Right ventricle myocardium superior (tissue), 1 donor: ENCODE data around the gene CUL9. TPM values are rescaled to one million over a fixed set of nuclear protein-coding genes. Genes with fewer than 3 reads are reported as not detected.

ENCODE experiments used
- ATAC-seq: fragments of 200-7000 bp; cut with Tn5 transposase; one replicate; pipeline ENCODE4 v1.9.1; 2020; ENCODE audit warnings: mild to moderate bottlenecking; ENCODE audit not compliant: poor library complexity
- DNase-seq: peaks from one replicate; pipeline ENCODE4 v3.0.0-alpha.2; 2020
- intact Hi-C: fragments of 100-400 bp; cut with DNase I; formaldehyde crosslinking; loops from one replicate; pipeline ENCODE4 v1.11.2; 2022
- total RNA-seq: library from RNA; stranded (reverse); fragmentation: NEBNext Ultra II Directional; extraction: Animal tissue kit (Norgen Biotek cat#: 25700); gene quantifications from one replicate; pipeline ENCODE4 v1.2.1, GENCODE V29; 2021
- donor health status: DM: no; HTN: yes; CAD: no; lungs with severe emphysema.

CUL9 gene
- total RNA-seq, 1 donor from 2014 or later: 12.5 TPM

DNA sequence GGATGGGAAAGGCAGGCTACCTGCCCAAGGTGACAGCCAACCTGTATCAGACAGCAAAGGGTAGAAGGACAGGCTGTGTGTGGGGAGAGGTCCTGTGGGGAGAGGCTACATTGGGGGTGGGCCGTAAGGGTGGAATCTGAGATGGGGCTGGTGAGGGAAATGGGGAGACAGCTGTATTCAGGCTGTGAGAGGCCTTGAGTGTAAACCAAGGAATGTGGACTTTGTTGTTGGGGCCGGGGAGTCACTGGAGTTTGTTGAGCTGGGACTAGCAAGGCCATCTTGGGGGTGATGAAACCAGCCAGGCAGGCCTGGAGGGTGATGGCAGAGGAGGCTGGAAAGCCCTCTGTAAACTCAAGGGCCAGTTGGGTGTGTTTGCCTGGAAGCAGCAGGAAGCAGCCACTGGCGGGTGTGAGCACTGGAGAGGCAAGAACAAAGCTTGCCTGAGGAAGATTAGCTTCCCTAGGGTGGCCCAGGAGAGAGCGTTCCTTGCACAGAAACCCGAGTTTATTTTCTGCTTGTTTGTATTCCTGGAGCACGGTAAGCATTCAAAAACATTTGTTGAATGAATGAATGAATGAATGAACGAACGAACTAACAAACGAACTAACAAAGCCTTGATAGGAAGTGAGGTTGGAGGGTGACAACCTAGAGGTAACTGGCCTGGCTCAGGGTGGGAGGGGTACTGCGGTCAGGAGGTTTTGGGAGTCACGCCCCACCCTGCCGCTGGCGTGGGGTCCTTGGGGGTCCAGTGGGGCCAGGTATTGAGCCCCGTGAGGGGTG, 80.2 kb downstream of the CUL9 start:
- ATAC-seq (no peak), DNase-seq (no peak)
- intact Hi-C loops: loop anchor here (5.0 to 10.0 kb wide), 2 partner anchors 95 to 253 kb away; partner anchors contain the start of genes LRRC73, POLR1C and YIPF3

DNA sequence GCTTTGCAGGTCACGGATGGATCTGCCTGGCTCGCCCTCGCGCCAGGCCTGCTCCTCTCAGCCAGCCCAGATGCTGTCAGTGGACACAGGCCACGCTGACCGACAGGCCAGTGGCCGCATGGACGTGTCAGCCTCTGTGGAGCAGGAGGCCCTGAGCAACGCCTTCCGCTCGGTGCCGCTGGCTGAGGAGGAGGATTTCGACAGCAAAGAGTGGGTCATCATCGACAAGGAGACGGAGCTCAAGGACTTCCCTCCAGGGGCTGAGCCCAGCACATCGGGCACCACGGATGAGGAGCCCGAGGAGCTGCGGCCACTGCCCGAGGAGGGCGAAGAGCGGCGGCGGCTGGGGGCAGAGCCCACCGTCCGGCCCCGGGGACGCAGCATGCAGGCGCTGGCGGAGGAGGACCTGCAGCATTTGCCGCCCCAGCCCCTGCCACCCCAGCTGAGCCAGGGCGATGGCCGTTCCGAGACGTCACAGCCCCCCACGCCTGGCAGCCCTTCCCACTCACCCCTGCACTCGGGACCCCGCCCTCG, 80.9 kb downstream of the CUL9 start:
- intact Hi-C loops: loop anchor here (5.0 to 10.0 kb wide), 2 partner anchors 94 to 252 kb away; partner anchors contain the start of genes LRRC73, POLR1C and YIPF3
- ATAC-seq: no peak
- DNase-seq: no peak

DNA sequence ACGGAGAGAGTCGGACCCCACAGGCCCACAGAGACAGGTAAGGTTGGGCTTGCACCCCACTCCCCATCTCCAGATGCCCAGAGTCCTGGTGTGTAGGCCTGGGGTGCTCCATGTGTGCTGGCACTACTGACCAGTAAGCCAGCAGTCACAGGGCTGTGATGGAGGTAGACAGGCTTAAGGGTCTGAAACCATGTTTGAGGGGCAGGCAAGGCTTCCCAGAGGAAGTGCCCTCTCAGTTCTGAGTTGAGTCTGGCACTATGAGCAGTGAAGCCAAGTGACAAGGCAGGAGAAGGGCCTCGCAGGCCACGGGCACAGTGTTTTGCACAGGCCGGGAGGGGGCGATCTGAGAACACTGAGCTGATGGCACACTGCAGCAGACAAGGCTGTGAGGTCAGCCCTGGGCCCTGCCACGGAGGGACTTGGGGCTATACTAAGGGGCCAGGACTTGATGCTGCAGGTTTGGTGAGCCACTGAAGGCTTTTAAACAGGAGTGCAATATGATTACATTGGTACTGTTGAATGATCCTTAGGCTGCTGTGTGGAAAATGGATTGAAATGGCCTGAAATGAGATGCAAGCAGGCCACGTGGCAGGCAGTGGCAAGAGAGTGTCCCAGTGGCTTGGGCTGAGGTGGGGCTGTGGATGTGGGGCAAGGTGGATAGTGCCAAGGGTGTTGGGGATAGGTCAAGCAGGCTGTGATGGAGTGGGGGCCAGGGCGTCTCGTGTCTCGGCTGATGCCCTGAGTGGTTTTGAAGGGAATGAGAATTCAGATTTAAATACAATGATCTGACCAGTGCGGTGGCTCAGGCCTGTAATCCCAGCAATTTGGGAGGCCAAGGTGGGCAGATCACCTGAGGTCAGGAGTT, 81.5 kb downstream of the CUL9 start:
- DNase-seq: peak; percentile 85
- ATAC-seq: peak; percentile 84
- intact Hi-C loops: loop anchor here (5.0 to 10.0 kb wide), 2 partner anchors 94 to 251 kb away; partner anchors contain the start of genes LRRC73, POLR1C and YIPF3

DNA sequence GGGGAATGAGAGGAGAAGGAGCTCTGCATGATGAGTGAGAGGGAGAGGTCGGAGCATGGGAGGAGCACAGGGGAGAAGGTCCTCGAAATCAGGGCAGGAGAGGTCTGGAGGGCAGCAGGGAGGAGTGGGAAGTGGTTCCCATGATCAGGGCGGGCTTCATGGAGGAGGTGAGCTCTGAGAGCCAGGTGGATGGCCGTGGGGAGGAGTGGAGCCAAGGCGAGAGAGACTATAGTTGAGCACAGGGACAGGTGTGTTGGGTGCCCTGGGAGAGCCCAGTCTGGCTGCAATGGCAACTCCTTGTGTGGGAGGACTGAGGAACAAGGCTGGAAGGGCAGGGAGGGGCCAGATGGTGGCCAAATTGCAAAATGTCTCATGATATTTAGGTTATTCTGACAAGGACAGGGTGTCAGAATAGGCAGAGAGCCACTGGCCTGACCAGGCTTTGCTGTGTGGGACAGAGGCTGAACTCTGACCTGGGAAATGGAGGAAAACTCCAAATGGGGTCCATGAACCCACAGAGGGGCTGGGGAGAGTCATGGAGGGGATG, 82.7 kb downstream of the CUL9 start:
- intact Hi-C loops: loop anchor here (5.0 to 10.0 kb wide), 3 partner anchors 68 to 250 kb away; partner anchors contain the start of genes LRRC73, POLR1C and YIPF3
- no peak for ATAC-seq
- no peak for DNase-seq

DNA sequence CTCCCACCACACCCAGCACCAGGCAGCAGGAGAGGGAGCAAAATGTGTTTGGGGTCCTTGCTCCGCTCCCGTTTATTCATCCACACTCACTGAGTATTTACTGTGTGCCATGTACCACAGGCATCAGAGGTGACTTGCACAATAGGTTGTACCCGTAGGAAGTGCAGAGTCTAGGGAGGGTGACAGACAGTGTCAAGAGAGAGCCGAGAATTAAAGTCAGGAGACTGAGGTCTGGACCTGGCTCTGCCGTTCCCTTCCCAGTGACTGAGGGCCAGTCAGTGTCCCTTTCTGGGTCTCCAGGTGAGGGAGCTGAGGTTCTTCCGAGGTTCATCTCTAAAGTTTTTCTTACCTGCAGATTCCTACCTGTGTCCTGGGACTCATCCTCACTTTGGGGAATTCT, 83.6 kb downstream of the CUL9 start:
- DNase-seq (no peak), ATAC-seq (no peak)
- intact Hi-C loops: loop anchor here (5.0 to 10.0 kb wide), 2 partner anchors 67 to 249 kb away; partner anchors contain the start of genes LRRC73, POLR1C and YIPF3

DNA sequence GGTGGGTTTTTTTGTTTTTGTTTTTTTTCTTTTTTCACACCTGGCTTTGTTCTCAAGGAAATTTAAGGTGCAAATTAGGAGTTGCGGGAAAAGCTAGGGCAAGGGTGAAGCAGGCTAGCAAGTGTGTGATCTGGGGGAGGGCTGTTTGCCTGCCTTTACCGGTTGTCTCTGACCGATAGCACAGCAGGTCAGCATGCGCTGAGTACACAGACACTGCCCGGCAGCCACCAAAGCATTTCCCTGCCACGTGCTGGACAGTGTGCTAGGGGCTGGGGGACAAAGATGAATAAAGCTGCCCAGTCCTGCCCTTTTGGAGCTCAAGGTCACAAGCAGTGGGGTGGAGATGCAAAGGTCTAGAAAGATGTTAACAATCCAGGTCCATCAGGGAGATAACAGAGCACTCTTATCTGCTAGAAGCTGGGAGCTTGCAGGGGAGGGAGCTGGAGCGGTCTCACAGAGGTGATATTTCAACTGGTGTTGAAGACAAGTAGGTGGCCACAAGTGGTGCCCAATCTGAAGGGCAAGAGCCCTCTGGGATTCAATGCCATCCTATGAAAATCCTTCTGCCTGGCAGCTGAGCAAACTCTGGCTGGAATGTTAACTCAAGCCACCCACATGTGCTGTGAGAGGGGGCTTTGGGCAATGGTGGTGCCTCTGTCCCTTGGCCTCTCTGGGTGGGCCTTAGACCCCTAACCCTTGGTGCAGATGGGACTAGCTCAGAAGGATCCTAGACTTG, 85.8 kb downstream of the CUL9 start:
- ATAC-seq (peak; percentile 42), DNase-seq (no peak)
- intact Hi-C loops: loop anchor here (5.0 to 10.0 kb wide), 2 partner anchors 65 to 247 kb away; partner anchors contain the start of genes LRRC73, POLR1C and YIPF3

DNA sequence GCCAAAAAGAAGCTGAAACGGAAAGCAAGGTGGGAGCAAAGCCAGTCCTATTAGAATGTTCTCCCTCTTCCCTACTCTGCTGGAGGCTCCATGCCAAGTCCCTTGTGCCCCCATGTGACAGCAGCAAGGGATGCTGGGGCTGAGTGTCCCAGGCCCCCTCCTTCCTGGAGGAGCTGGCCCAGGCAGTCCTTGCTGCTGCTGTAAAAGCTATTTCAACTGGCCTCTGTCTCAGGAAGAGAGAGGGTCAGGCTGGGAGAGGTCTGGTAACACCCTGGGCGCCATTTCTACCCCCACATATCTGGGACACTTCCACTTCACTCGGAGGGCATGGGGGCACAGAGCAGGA, 86.3 kb downstream of the CUL9 start:
- no peak for DNase-seq
- ATAC-seq: peak; percentile 53
- intact Hi-C loops: loop anchor here (5.0 to 10.0 kb wide), 2 partner anchors 64 to 246 kb away; partner anchors contain the start of genes LRRC73, POLR1C and YIPF3

DNA sequence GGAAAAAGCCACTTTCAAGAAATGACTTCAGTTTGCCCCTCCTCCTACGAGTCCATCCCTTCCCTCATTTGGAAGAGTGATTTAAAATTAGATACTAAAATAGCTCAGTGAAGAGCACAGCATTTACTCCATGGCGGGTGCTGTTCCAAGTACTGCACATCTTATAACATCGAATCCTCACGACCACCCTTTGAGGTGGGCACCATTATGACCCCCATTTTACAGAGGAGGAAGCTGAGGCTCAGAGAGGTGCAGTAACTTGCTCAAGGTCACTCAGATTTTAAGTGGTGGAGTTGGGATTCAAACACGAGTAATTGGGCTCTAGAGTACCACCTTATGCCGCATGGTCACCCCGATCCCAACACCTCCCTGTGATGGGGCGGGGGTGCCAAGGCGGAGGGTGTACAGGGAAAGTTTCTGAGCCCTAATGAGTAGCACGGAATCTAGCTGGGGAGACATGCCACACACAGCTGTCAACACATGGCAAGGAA, 86.8 kb downstream of the CUL9 start:
- DNase-seq (no peak), ATAC-seq (peak; percentile 18)
- intact Hi-C loops: loop anchor here (5.0 to 10.0 kb wide), 2 partner anchors 63 to 246 kb away; partner anchors contain the start of genes LRRC73, POLR1C and YIPF3

DNA sequence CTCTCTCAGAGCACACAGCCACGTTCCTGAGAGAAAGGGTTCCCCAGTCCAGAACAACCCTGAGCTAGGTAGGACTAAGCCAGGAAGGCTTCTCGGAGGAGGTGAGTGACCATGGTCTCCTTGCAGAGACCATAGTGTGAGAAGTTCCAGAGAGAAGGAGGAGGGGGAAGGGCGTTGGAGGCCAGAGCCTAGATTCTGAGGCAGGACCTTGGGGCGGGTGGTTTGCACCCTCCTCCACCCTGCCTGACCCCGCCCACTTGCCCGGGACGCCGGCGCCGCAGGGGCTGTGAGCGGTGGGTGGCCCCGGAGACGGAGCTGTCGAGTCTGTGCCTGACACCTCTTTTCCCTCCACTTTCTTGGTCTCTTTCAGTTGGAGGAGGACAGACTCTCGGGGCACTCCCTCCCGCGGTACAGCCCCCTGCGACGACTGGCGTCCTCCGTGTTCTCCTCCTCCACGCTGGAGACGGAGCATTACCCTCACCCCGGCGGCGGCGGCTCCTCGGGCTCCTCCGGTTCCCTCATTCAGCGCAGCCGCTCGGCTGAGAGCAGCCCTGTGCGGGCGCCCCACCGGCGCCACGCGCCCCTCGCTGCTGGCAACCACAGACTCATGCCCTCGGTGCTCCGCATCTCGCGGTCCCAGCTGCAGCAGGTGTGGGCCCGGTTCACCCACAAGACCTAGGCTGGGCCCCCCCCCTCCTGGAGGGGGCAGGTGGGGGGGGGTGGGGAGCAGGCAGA, 87.4 kb downstream of the CUL9 start:
- DNase-seq (peak; percentile 54), ATAC-seq (peak; percentile 44)
- intact Hi-C loops: loop anchor here (5.0 to 10.0 kb wide), 2 partner anchors 63 to 245 kb away; partner anchors contain the start of genes LRRC73, POLR1C and YIPF3

DNA sequence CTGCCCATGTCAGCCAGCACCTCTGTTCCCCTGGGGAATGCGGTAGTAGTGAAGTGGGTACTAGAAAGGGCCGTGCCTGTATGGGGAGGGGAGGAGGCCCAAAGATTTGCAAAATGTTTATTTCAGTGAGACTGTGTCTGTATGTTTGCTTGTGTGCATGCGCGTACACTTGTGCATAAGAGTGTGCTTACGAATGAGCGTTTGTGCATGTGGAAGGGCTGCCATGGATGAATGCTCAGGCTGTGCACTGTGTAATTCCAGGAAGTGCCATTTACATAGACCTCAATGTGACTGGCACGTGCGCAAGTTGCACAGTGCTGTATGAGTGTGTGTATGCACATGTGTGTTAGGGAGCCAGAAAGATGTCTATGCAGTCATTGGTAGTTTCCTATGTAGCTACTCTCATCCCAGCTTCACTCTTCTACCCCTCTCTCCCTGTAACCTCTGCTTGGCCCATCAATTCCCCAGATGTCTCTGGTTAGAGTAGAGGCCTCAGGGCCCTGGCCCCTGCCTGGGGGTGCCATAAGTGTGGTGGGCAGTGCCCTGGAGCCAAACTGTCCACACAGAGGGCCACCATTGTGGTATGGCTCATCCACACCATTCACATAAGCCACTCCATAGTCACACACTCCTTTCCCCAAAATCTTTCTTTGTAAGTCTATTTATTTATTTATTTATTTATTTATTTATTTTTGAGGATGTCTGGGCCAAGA, 89.3 kb downstream of the CUL9 start:
- no peak for DNase-seq
- intact Hi-C loops: no loop called here
- ATAC-seq: no peak

DNA sequence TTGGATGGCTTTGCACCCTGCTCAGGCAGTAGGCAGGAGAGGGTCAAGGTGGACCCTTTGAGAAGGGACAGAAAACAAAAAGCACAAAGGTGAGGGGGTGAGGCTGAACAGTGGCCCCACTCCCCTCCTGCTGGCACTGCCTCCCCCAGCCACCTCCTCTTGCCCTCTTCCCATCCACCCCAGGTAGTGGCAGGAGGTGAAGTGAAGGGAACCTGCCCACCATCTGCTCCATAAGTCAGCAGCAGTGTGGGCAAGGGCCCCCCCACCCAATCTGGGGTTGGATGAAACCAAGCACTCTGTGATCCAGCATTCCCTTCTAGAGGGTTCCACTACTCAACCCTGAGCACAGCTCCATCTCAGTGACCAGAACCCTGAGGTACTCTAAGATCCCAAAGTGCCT, 89.9 kb downstream of the CUL9 start:
- DNase-seq (no peak), ATAC-seq (no peak)
- intact Hi-C loops: no loop called here

DNA sequence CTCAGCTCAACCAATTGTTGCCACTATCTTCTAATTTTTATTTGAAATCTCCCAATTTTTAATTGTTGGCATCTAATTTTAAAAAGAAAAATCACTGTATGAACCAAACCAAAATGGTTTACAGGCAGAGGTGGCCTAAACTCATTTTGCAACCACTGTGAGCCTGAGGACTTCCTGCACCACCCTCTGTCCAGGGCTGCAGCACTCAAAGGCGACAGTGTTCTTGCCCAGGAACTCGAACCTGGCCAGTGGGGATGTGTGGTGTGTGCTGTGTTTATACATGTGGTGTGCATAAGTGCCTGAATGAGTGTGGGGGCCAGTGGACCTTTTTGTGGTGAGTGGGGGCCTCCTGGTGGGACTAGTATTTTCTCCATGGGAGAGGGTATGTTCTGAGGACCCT, 91.7 kb downstream of the CUL9 start:
- DNase-seq (no peak), ATAC-seq (no peak)
- intact Hi-C loops: no loop called here

Other genes starting within 250 kb of the CUL9 start
- gene GNMT, start 221.4 kb upstream of the CUL9 start, total RNA-seq: 2.3 TPM
- 27.1 TPM for gene PEX6, start 203.0 kb upstream of the CUL9 start, total RNA-seq
- gene PPP2R5D, start 197.6 kb upstream of the CUL9 start, total RNA-seq: 34.6 TPM
- gene MEA1, start 168.2 kb upstream of the CUL9 start, total RNA-seq: 26.7 TPM
- gene KLHDC3, start 167.9 kb upstream of the CUL9 start, total RNA-seq: 147 TPM
- gene RRP36, start 160.6 kb upstream of the CUL9 start, total RNA-seq: 22.9 TPM
- 6.8 TPM for gene CUL7, start 128.3 kb upstream of the CUL9 start, total RNA-seq
- gene MRPL2, start 122.8 kb upstream of the CUL9 start, total RNA-seq: 107 TPM
- gene KLC4, start 122.6 kb upstream of the CUL9 start, total RNA-seq: 30.6 TPM
- 1.4 TPM for gene PTK7, start 105.9 kb upstream of the CUL9 start, total RNA-seq
- gene SRF, start 10.9 kb upstream of the CUL9 start, total RNA-seq: 65.3 TPM
- gene DNPH1, start 47.3 kb downstream of the CUL9 start, total RNA-seq: 31.5 TPM
- 0.13 TPM for gene TTBK1, start 61.3 kb downstream of the CUL9 start, total RNA-seq
- gene SLC22A7, start 116.1 kb downstream of the CUL9 start, total RNA-seq: not detected
- gene CRIP3, start 126.6 kb downstream of the CUL9 start, total RNA-seq: 4.1 TPM
- 10.2 TPM for gene ZNF318, start 187.5 kb downstream of the CUL9 start, total RNA-seq
- 9.8 TPM for gene ABCC10, start 245.3 kb downstream of the CUL9 start, total RNA-seq